GM23248 (cell line): Measurements from ENCODE around the gene DHX30. TPM values are rescaled to one million over a fixed set of nuclear protein-coding genes. Genes with fewer than 3 reads are reported as not detected.

Experiments used
- DNase-seq: peaks from one replicate; pipeline ENCODE4 v3.0.0-alpha.2; 2015
- H2AFZ ChIP-seq: fragments of 200-600 bp; sonication (generic); 2 replicates; pipeline ENCODE4 v1.6.1; 2016; ENCODE audit warnings: antibody characterized with exemption
- H3F3A ChIP-seq: fragments of 200-600 bp; sonication (generic); 2 replicates; pipeline ENCODE4 v1.6.1; 2016; ENCODE audit warnings: mild to moderate bottlenecking, antibody characterized with exemption, mixed run types; ENCODE audit not compliant: insufficient read depth
- H3K27ac ChIP-seq: fragments of 200-600 bp; sonication (generic); 2 replicates; pipeline ENCODE4 v1.5.1; 2016; ENCODE audit warnings: mild to moderate bottlenecking
- H3K27me3 ChIP-seq: fragments of 200-600 bp; sonication (generic); replicated peaks from 2 replicates; pipeline ENCODE4 v1.6.1; 2016; ENCODE audit warnings: mild to moderate bottlenecking; ENCODE audit not compliant: insufficient read depth
- H3K36me3 ChIP-seq: fragments of 200-600 bp; sonication (generic); 2 replicates; pipeline ENCODE4 v1.6.1; 2016; ENCODE audit warnings: low read depth, mild to moderate bottlenecking
- H3K4me1 ChIP-seq: fragments of 200-600 bp; sonication (generic); 2 replicates; pipeline ENCODE4 v1.6.1; 2016; ENCODE audit warnings: mild to moderate bottlenecking; ENCODE audit not compliant: insufficient read depth
- H3K4me2 ChIP-seq: fragments of 200-600 bp; sonication (generic); one replicate; pipeline ENCODE4 v1.6.1; 2016; ENCODE audit warnings: mild to moderate bottlenecking; ENCODE audit not compliant: unreplicated experiment
- H3K4me3 ChIP-seq: fragments of 200-600 bp; sonication (generic); 2 replicates; pipeline ENCODE4 v1.5.1; 2016; ENCODE audit warnings: mild to moderate bottlenecking
- H3K79me2 ChIP-seq: fragments of 200-600 bp; sonication (generic); 2 replicates; pipeline ENCODE4 v1.6.1; 2016; ENCODE audit warnings: mild to moderate bottlenecking; ENCODE audit not compliant: insufficient read depth
- H3K9ac ChIP-seq: fragments of 200-600 bp; sonication (generic); 2 replicates; pipeline ENCODE4 v1.6.1; 2016; ENCODE audit warnings: mild to moderate bottlenecking
- H3K9me2 ChIP-seq: fragments of 200-600 bp; sonication (generic); 2 replicates; pipeline ENCODE4 v1.6.1; 2016; ENCODE audit warnings: mixed run types, mild to moderate bottlenecking, moderate library complexity; ENCODE audit not compliant: insufficient read depth
- H3K9me3 ChIP-seq: fragments of 200-600 bp; sonication (generic); one replicate; pipeline ENCODE4 v1.6.1; 2017; ENCODE audit warnings: low read depth
- H4K20me1 ChIP-seq: fragments of 200-600 bp; sonication (generic); 2 replicates; pipeline ENCODE4 v1.6.0; 2016; ENCODE audit not compliant: insufficient read depth
- EZH2 ChIP-seq: fragments of 200-600 bp; sonication (generic); IDR thresholded peaks from 2 replicates; pipeline ENCODE4 v1.6.1; 2018; ENCODE audit warnings: antibody characterized with exemption, mild to moderate bottlenecking; ENCODE audit not compliant: insufficient read depth, poor library complexity, severe bottlenecking
- EZH2phosphoT487 ChIP-seq: fragments of 200-600 bp; sonication (generic); IDR thresholded peaks from 2 replicates; pipeline ENCODE4 v1.6.1; 2018; ENCODE audit warnings: antibody characterized with exemption, moderate library complexity, mild to moderate bottlenecking, low read depth; ENCODE audit not compliant: insufficient read depth
- whole genome bisulfite sequencing, 2 experiments: methylation state at CpG; one replicate each; pipeline ENCODE4 v1.1.6; 2015 to 2017; ENCODE audit warnings: low lambda C conversion rate in 2 of 2, low coverage in 1 of 2; ENCODE audit errors: missing lambda C conversion rate in 2 of 2; 5-methylcytosine and 5-hydroxymethylcytosine counted together
- in situ Hi-C: fragments of 300-500 bp; cut with MboI; formaldehyde crosslinking; loops from 2 replicates; pipeline ENCODE4 v1.15.0; 2020
- polyA plus RNA-seq: library from polyadenylated mRNA; unstranded; fragments of >200 nt; fragmentation: Nextera tagmentation; extraction: Ambion mirVana; gene quantifications from 2 replicates; pipeline ENCODE4 v1.2.1, GENCODE V29; 2016
- total RNA-seq: library from RNA; depleted of rRNA; stranded (reverse); fragments of >200 nt; shearing (Covaris generic); gene quantifications from 2 replicates; pipeline ENCODE4 v1.2.3, GENCODE V29; 2014

Gene DHX30
- total and polyA plus RNA-seq, 2 experiments from 2014 or later, result 42.9 to 65.8 TPM

DNA sequence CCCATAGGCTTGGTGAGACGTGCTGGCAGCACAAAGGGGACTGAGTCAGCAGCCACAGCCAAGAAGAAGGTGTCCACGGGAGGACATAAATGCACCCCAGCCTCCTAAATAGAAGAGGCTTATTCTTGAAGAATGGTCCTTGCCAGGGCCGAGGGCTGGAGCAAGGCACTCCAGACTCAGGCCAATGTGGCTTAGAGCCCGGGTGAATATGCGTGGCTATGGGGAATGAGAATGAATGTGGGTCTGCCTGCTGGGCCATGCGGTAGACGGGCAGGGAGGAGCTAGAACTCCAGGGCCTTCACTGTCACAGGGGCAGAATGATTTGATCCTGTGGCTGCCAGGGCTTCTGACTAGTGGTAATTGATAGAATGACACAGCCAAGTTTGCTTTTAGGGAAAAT is 34.0 kb downstream of the DHX30 start:
- Histone ChIP-seq H3K36me3 (peaks cover 47% of the 10 kb centered on the region), H3K27me3 (no peaks in the 10 kb centered on the region), H3K27ac (no peak overlapping the region), H3K9me3 (no peaks in the 10 kb centered on the region), H3K4me2 (no peak overlapping the region), H3K79me2 (peaks cover 37% of the 10 kb centered on the region), H2AFZ (no peak overlapping the region), H3K4me3 (no peak overlapping the region), H4K20me1 (no peaks in the 10 kb centered on the region), H3K9ac (no peak overlapping the region), H3F3A (no peaks in the 10 kb centered on the region), H3K4me1 (no peaks in the 10 kb centered on the region), H3K9me2 (no peaks in the 10 kb centered on the region)
- no peak for DNase-seq
- in situ Hi-C loops, result loop anchor here (10.0 kb wide), 1 partner anchor 318 kb away; no protein-coding TSS in a partner anchor
- WGBS, 2 experiments, result 47 to 55% methylated on average over 7 of the region's 7 CpGs
- TF ChIP-seq EZH2 (no peak), EZH2phosphoT487 (no peak)

DNA sequence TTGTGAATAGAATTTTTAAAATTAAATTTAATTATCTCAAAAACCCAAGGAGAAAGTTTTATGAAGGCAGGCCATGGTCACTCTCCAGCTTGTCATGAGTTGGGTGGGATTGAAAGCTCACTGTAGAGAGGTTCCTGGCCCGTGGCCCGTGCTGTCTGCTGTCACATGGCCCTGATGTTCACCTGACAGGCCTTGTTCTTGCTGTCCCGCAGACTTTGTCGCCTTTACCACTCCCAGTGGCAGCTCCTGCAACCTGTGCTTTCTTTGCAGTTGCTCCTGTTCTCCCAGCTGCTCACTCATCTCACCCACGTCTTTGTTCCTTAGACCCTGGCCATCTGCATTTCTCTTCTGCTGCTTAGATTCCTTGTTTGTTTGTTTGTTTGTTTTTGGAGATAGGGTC is 35.6 kb downstream of the DHX30 start:
- Histone ChIP-seq H3K4me3 (no peak overlapping the region), H3K79me2 (peaks cover 36% of the 10 kb centered on the region), H3K4me1 (no peaks in the 10 kb centered on the region), H3K9me2 (no peaks in the 10 kb centered on the region), H3K27ac (no peak overlapping the region), H3K4me2 (no peak overlapping the region), H3K9me3 (no peaks in the 10 kb centered on the region), H3K36me3 (peaks cover 48% of the 10 kb centered on the region; the same call in 1 of the 2 replicates), H3F3A (no peaks in the 10 kb centered on the region), H3K9ac (no peak overlapping the region), H3K27me3 (no peaks in the 10 kb centered on the region), H2AFZ (no peak overlapping the region), H4K20me1 (no peaks in the 10 kb centered on the region)
- 85 to 87% methylated on average over 5 of the region's 5 CpGs for WGBS, 2 experiments
- no peak for DNase-seq
- TF ChIP-seq EZH2phosphoT487 (no peak), EZH2 (no peak)
- in situ Hi-C loops, result loop anchor here (10.0 kb wide), 1 partner anchor 316 kb away; no protein-coding TSS in a partner anchor

DNA sequence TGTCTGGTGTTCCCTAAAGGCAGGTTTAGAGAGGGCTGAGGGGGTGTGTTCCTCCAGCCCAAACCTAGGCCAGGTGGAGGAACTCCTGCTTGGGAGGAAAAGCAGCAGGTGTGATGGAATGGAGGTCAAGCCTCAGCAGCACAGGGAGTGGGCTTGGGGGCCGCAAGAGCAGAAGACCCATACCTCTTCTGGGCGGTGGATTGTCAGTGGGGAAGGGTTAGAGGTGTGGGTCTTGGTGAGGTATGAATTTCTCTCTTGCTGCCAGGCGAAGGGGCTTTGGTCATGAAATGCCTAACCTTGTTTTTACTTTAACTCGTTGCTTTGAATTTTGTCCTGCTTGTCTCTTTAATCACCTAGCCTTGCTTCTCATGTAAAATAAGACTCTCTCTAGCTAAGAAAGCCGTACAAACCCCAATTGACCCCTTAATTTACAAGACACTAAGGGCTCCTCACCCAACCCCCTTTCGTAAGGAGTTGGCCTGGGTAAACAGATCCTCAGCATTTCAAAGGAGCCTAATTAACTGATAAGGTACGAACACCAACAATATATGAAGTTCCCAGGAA is 38.9 kb downstream of the DHX30 start:
- H2AFZ ChIP-seq, result no peak overlapping the region
- H3K4me3 ChIP-seq, result no peak overlapping the region
- H3K4me1 ChIP-seq, result no peaks in the 10 kb centered on the region
- H3K27ac ChIP-seq, result no peak overlapping the region
- no peaks in the 10 kb centered on the region for H3K9me3 ChIP-seq
- H3K36me3 ChIP-seq, result peaks cover 34% of the 10 kb centered on the region; the same call in 1 of the 2 replicates
- peaks cover 20% of the 10 kb centered on the region; the same call in 1 of the 2 replicates for H3K79me2 ChIP-seq
- H3K27me3 ChIP-seq, result no peaks in the 10 kb centered on the region
- in situ Hi-C loops, result no loop called here
- TF ChIP-seq EZH2 (no peak), EZH2phosphoT487 (no peak)
- DNase-seq, result no peak
- no peaks in the 10 kb centered on the region for H3K9me2 ChIP-seq
- no peaks in the 10 kb centered on the region for H3F3A ChIP-seq
- no peaks in the 10 kb centered on the region for H4K20me1 ChIP-seq
- 86 to 91% methylated on average over 6 to 7 of the region's 7 CpGs for WGBS, 2 experiments
- H3K4me2 ChIP-seq, result no peak overlapping the region
- H3K9ac ChIP-seq, result no peak overlapping the region

DNA sequence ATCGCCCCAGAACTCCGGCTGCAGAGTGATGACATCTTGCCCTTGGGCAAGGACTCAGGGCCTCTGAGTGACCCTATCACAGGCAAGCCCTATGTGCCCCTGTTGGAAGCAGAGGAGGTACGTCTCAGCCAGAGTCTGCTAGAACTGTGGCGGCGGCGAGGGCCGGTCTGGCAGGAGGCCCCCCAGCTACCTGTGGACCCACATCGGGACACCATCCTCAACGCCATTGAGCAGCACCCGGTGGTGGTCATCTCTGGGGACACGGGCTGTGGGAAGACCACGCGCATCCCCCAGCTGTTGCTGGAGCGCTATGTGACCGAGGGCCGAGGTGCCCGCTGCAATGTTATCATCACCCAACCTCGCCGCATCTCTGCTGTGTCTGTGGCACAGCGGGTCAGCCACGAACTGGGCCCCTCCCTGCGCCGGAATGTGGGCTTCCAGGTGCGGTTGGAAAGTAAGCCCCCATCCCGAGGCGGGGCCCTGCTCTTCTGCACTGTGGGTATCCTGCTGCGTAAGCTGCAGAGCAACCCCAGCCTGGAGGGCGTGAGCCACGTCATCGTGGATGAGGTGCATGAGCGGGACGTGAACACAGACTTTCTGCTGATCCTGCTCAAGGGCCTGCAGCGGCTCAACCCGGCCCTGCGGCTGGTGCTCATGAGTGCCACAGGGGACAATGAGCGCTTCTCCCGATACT is 43.4 kb downstream of the DHX30 start:
- no peaks in the 10 kb centered on the region for H3K4me1 ChIP-seq
- no peaks in the 10 kb centered on the region for H3K9me2 ChIP-seq
- 94% methylated on average over 31 to 37 of the region's 37 CpGs for WGBS, 2 experiments
- peaks cover 23% of the 10 kb centered on the region for H3F3A ChIP-seq
- no peak overlapping the region for H3K27ac ChIP-seq
- H3K36me3 ChIP-seq, result peaks cover 26% of the 10 kb centered on the region; the same call in 1 of the 2 replicates
- no peak for DNase-seq
- no peak overlapping the region for H3K4me2 ChIP-seq
- no peak overlapping the region for H3K9ac ChIP-seq
- H4K20me1 ChIP-seq, result no peaks in the 10 kb centered on the region
- no peak overlapping the region for H2AFZ ChIP-seq
- no peaks in the 10 kb centered on the region for H3K79me2 ChIP-seq
- no peak for TF ChIP-seq EZH2
- TF ChIP-seq EZH2phosphoT487, result no peak
- no peaks in the 10 kb centered on the region for H3K27me3 ChIP-seq
- H3K9me3 ChIP-seq, result no peaks in the 10 kb centered on the region
- in situ Hi-C loops, result no loop called here
- H3K4me3 ChIP-seq, result no peak overlapping the region
